ENCODE results near the gene DLL4.

DLL4 gene

GRCh38 chr15:40925863-40926658 is 3.1 kb upstream of the DLL4 start:
- DNase-seq (ENCODE audit: insufficient read length, low spot score) (no peak), FAIRE-seq (peak; percentile 60)
- no peak for TF ChIP-seq POLR2AphosphoS5 (IDR thresholded peaks at IDR 0.05; ENCODE audit: low read depth, low read length)
- TF ChIP-seq PAX5 (IDR thresholded peaks at IDR 0.05; ENCODE audit: insufficient read depth, low read length, severe bottlenecking), result no peak
- TF ChIP-seq TAF1 (IDR thresholded peaks at IDR 0.05; ENCODE audit: low read depth, low read length), result no peak
- TF ChIP-seq POLR2A (IDR thresholded peaks at IDR 0.05; ENCODE audit: low read depth, low read length), result no peak
- no peak for TF ChIP-seq POU2F2 (IDR thresholded peaks at IDR 0.05; ENCODE audit: low read depth, low read length)
- no peak for TF ChIP-seq SPI1 (IDR thresholded peaks at IDR 0.05; ENCODE audit: low read depth, low read length)

- TF ChIP-seq POLR2AphosphoS5 (IDR thresholded peaks at IDR 0.05; ENCODE audit: low read depth, low read length) (no peak), POLR2A (IDR thresholded peaks at IDR 0.05; ENCODE audit: low read depth, low read length) (no peak), POU2F2 (IDR thresholded peaks at IDR 0.05; ENCODE audit: low read depth, low read length) (no peak), SPI1 (IDR thresholded peaks at IDR 0.05; ENCODE audit: low read depth, low read length) (no peak), PAX5 (IDR thresholded peaks at IDR 0.05; ENCODE audit: insufficient read depth, low read length, severe bottlenecking) (no peak), TAF1 (IDR thresholded peaks at IDR 0.05; ENCODE audit: low read depth, low read length) (no peak)
- DNase-seq (ENCODE audit: insufficient read length, low spot score) (no peak), FAIRE-seq (no peak)
These were observed 2.3 kb upstream of the DLL4 start for GRCh38 chr15:40926659-40927494.

GRCh38 chr15:40927495-40927872 is 1.7 kb upstream of the DLL4 start:
- FAIRE-seq, result no peak

GRCh38 chr15:40927873-40928806 is 1.0 kb upstream of the DLL4 start:
- TF ChIP-seq POU2F2 (IDR thresholded peaks at IDR 0.05; ENCODE audit: low read depth, low read length) (no peak), TAF1 (IDR thresholded peaks at IDR 0.05; ENCODE audit: low read depth, low read length) (no peak), POLR2AphosphoS5 (IDR thresholded peaks at IDR 0.05; ENCODE audit: low read depth, low read length) (no peak), SPI1 (IDR thresholded peaks at IDR 0.05; ENCODE audit: low read depth, low read length) (no peak), PAX5 (IDR thresholded peaks at IDR 0.05; ENCODE audit: insufficient read depth, low read length, severe bottlenecking) (no peak), POLR2A (IDR thresholded peaks at IDR 0.05; ENCODE audit: low read depth, low read length) (no peak)
- no peak for FAIRE-seq
- no peak for DNase-seq (ENCODE audit: insufficient read length, low spot score)

More at GRCh38 chr15:40927495-40927872, 1.7 kb upstream of the DLL4 start:
- TF ChIP-seq SPI1 (IDR thresholded peaks at IDR 0.05; ENCODE audit: low read depth, low read length) (no peak), PAX5 (IDR thresholded peaks at IDR 0.05; ENCODE audit: insufficient read depth, low read length, severe bottlenecking) (no peak), POLR2AphosphoS5 (IDR thresholded peaks at IDR 0.05; ENCODE audit: low read depth, low read length) (no peak), TAF1 (IDR thresholded peaks at IDR 0.05; ENCODE audit: low read depth, low read length) (no peak), POLR2A (IDR thresholded peaks at IDR 0.05; ENCODE audit: low read depth, low read length) (no peak), POU2F2 (IDR thresholded peaks at IDR 0.05; ENCODE audit: low read depth, low read length) (no peak)
- no peak for DNase-seq (ENCODE audit: insufficient read length, low spot score)

GRCh38 chr15:40929660-40930429 is 705 bp downstream of the DLL4 start:
- no peak for FAIRE-seq
- TF ChIP-seq POU2F2 (IDR thresholded peaks at IDR 0.05; ENCODE audit: low read depth, low read length) (no peak), TAF1 (IDR thresholded peaks at IDR 0.05; ENCODE audit: low read depth, low read length) (no peak), SPI1 (IDR thresholded peaks at IDR 0.05; ENCODE audit: low read depth, low read length) (no peak), POLR2AphosphoS5 (IDR thresholded peaks at IDR 0.05; ENCODE audit: low read depth, low read length) (no peak), POLR2A (IDR thresholded peaks at IDR 0.05; ENCODE audit: low read depth, low read length) (no peak)

GRCh38 chr15:40930430-40931299 is 1.5 kb downstream of the DLL4 start:
- no peak for DNase-seq (ENCODE audit: insufficient read length, low spot score)
- TF ChIP-seq SPI1 (IDR thresholded peaks at IDR 0.05; ENCODE audit: low read depth, low read length) (peak; percentile 12; the same call in 1 of the 2 replicates), POLR2A (IDR thresholded peaks at IDR 0.05; ENCODE audit: low read depth, low read length) (no peak)
- peak; percentile 75 for FAIRE-seq

More at GRCh38 chr15:40929660-40930429, 705 bp downstream of the DLL4 start:
- no peak for DNase-seq (ENCODE audit: insufficient read length, low spot score)

- no peak for FAIRE-seq
- no peak for TF ChIP-seq PAX5 (IDR thresholded peaks at IDR 0.05; ENCODE audit: insufficient read depth, low read length, severe bottlenecking)
- no peak for TF ChIP-seq SPI1 (IDR thresholded peaks at IDR 0.05; ENCODE audit: low read depth, low read length)
- TF ChIP-seq TAF1 (IDR thresholded peaks at IDR 0.05; ENCODE audit: low read depth, low read length), result no peak
- TF ChIP-seq POU2F2 (IDR thresholded peaks at IDR 0.05; ENCODE audit: low read depth, low read length), result no peak
- no peak for TF ChIP-seq POLR2AphosphoS5 (IDR thresholded peaks at IDR 0.05; ENCODE audit: low read depth, low read length)
- no peak for TF ChIP-seq POLR2A (IDR thresholded peaks at IDR 0.05; ENCODE audit: low read depth, low read length)
- DNase-seq (ENCODE audit: insufficient read length, low spot score), result no peak
These were observed 2.4 kb downstream of the DLL4 start for GRCh38 chr15:40931300-40932142.
